ENCODE measurements around the gene NDST1. TPM values are rescaled to one million over a fixed set of nuclear protein-coding genes. Genes with fewer than 3 reads are reported as not detected.

NDST1 gene
- total and polyA plus RNA-seq, 10 of the 15 experiments (the other 5 are each of a cell fraction or from before 2014, with no cell fraction given), result 0.20 to 53.5 (median 12.9) TPM

- H3K4me3 ChIP-seq, result no peak overlapping the region
- H4K20me1 ChIP-seq (ENCODE audit: control insufficient read depth, insufficient read depth), result no peaks in the 10 kb centered on the region
- DNase-seq (ENCODE audit: low read depth, low spot score) (no peak), FAIRE-seq (no peak), ATAC-seq (no peak; the same call in 2 of the 3 replicates)
- in situ Hi-C loops (cut with MboI) (no loop called here), intact Hi-C loops (cut with micrococcal nuclease; ENCODE audit: unreplicated experiment) (no loop called here)
- ChIA-PET POLR2A (interaction anchor here (0.6 to 0.8 kb wide), 4 partner anchors 27 to 489 kb away, joined by 3 to 5 read pairs (median 4); no protein-coding TSS in a partner anchor), SMC1A (ENCODE audit: uncharacterized antibody, unreplicated experiment) (interaction anchor here (0.5 to 2.6 kb wide), 8 partner anchors 17 to 391 kb away, joined by 3 to 15 read pairs (median 4); no protein-coding TSS in a partner anchor), CTCF (interaction anchor here (0.6 to 12.0 kb wide), 12 partner anchors 9 to 377 kb away, joined by 3 to 236 read pairs (median 7); partner anchors contain the start of genes IRGM, MYOZ3 and RPS14), RAD21 (ENCODE audit: unreplicated experiment) (interaction anchor here (0.5 to 6.2 kb wide), 10 partner anchors 12 to 677 kb away, joined by 3 to 59 read pairs (median 4); partner anchors contain the start of genes IRGM and RBM22)
- no peaks in the 10 kb centered on the region for H3K9me3 ChIP-seq (replicated peaks; ENCODE audit: control insufficient read depth, insufficient read depth, low read length)
- peaks cover 0 to 7% of the 10 kb centered on the region in 2 experiments; a peak in 2 of 4 replicates for H3K36me3 ChIP-seq (ENCODE audit: control insufficient read depth in 2 of 2, insufficient read depth in 2 of 2, low read length in 1 of 2)
- H3K4me2 ChIP-seq (ENCODE audit: control insufficient read depth, insufficient read depth), result peak overlapping the region; percentile 31
- no TSS peak for BruUV-seq (replicated peaks)
- 33% methylated on average over 6 of the region's 6 CpGs for WGBS (ENCODE audit: insufficient coverage, insufficient replicate concordance, low lambda C conversion rate, missing lambda C conversion rate)
- no peak overlapping the region for H3K9ac ChIP-seq (ENCODE audit: control insufficient read depth, insufficient read depth, low read length)
- no peaks in the 10 kb centered on the region for H3K27me3 ChIP-seq (replicated peaks in 1 of 2; ENCODE audit: control insufficient read depth in 2 of 2, insufficient read depth in 2 of 2, low read length in 1 of 2)
- no peak overlapping the region for H2AFZ ChIP-seq (ENCODE audit: control insufficient read depth, low read depth, low read length)
- H3K4me1 ChIP-seq (ENCODE audit: control insufficient read depth, insufficient read depth, low read length), result peaks cover 14% of the 10 kb centered on the region
- TF ChIP-seq NFIC (IDR thresholded peaks at IDR 0.05; ENCODE audit: low read depth, low read length) (no peak), SMAD5 (IDR thresholded peaks at IDR 0.05; ENCODE audit: low read depth) (no peak), MTA3 (IDR thresholded peaks at IDR 0.05; ENCODE audit: borderline replicate concordance, low read length) (0 out of 2 replicates have a peak, but pooled peaks have one; percentile 59)
- H3K79me2 ChIP-seq (ENCODE audit: control insufficient read depth, insufficient read depth, low read length), result no peaks in the 10 kb centered on the region
- peak overlapping the region; percentile 49 for H3K27ac ChIP-seq (ENCODE audit: control insufficient read depth, insufficient read depth)
Measured at GRCh38 chr5:150557509-150557872, 49.6 kb downstream of the NDST1 start.

- H3K27me3 ChIP-seq (replicated peaks in 1 of 2; ENCODE audit: control insufficient read depth in 2 of 2, insufficient read depth in 2 of 2, low read length in 1 of 2), result no peaks in the 10 kb centered on the region
- in situ Hi-C loops (cut with MboI) (no loop called here), intact Hi-C loops (cut with micrococcal nuclease; ENCODE audit: unreplicated experiment) (no loop called here)
- no peak for TF ChIP-seq CHD1 (IDR thresholded peaks at IDR 0.05; ENCODE audit: low read depth, low read length)
- no peak for TF ChIP-seq ZSCAN29 (IDR thresholded peaks at IDR 0.05)
- no peak for TF ChIP-seq RAD21 (IDR thresholded peaks at IDR 0.05; ENCODE audit: insufficient read depth, low read depth, low read length)
- no peak for TF ChIP-seq RUNX3 (IDR thresholded peaks at IDR 0.05; ENCODE audit: low read length)
- no peak for TF ChIP-seq CREM (IDR thresholded peaks at IDR 0.05; ENCODE audit: low read depth)
- TF ChIP-seq SMAD1 (IDR thresholded peaks at IDR 0.05; ENCODE audit: low read depth, partially characterized antibody), result no peak
- no peak overlapping the region for H3K9ac ChIP-seq (ENCODE audit: control insufficient read depth, insufficient read depth, low read length)
- ChIA-PET POLR2A (interaction anchor here (0.6 to 1.5 kb wide), 4 partner anchors 28 to 398 kb away, joined by 3 to 5 read pairs (median 4); no protein-coding TSS in a partner anchor), SMC1A (ENCODE audit: uncharacterized antibody, unreplicated experiment) (interaction anchor here (0.8 to 8.2 kb wide), 7 partner anchors 69 to 289 kb away, joined by 3 to 61 read pairs (median 15); partner anchors contain the start of gene RBM22), CTCF (interaction anchor here (1.4 to 12.0 kb wide), 12 partner anchors 10 to 289 kb away, joined by 4 to 236 read pairs (median 8); partner anchors contain the start of genes IRGM, MYOZ3 and RPS14), RAD21 (ENCODE audit: unreplicated experiment) (interaction anchor here (0.5 to 6.2 kb wide), 9 partner anchors 13 to 676 kb away, joined by 3 to 59 read pairs (median 5); partner anchors contain the start of gene RBM22)
- FAIRE-seq (no peak), DNase-seq (ENCODE audit: low read depth, low spot score) (no peak), ATAC-seq (no peak)
- H3K9me3 ChIP-seq (replicated peaks; ENCODE audit: control insufficient read depth, insufficient read depth, low read length), result no peaks in the 10 kb centered on the region
- H3K4me2 ChIP-seq (ENCODE audit: control insufficient read depth, insufficient read depth), result no peak overlapping the region
- H3K27ac ChIP-seq (ENCODE audit: control insufficient read depth, insufficient read depth), result no peak overlapping the region
- no peaks in the 10 kb centered on the region for H4K20me1 ChIP-seq (ENCODE audit: control insufficient read depth, insufficient read depth)
- no peak overlapping the region for H2AFZ ChIP-seq (ENCODE audit: control insufficient read depth, low read depth, low read length)
- H3K79me2 ChIP-seq (ENCODE audit: control insufficient read depth, insufficient read depth, low read length), result no peaks in the 10 kb centered on the region
- H3K4me1 ChIP-seq (ENCODE audit: control insufficient read depth, insufficient read depth, low read length), result peaks cover 14% of the 10 kb centered on the region
- peaks cover 0 to 7% of the 10 kb centered on the region in 2 experiments; a peak in 2 of 4 replicates for H3K36me3 ChIP-seq (ENCODE audit: control insufficient read depth in 2 of 2, insufficient read depth in 2 of 2, low read length in 1 of 2)
- no peak overlapping the region for H3K4me3 ChIP-seq
- no TSS peak for BruUV-seq (replicated peaks)
- WGBS (ENCODE audit: insufficient coverage, insufficient replicate concordance, low lambda C conversion rate, missing lambda C conversion rate), result 90% methylated on average over 10 of the region's 12 CpGs
Measured at GRCh38 chr5:150558088-150558621, 50.2 kb downstream of the NDST1 start.

Data from GM12878 (cell line).